Stomach (tissue), 9 donors: ENCODE results near the gene ITK. TPM values are rescaled to one million over a fixed set of nuclear protein-coding genes. Genes with fewer than 3 reads are reported as not detected.

ENCODE experiments used
- DNase-seq, 2 donors: peaks; one replicate each; pipeline versions ENCODE4 v3.0.0 to v3.0.0-alpha.2; 2013 to 2019
- H3K27ac ChIP-seq, 5 donors: fragments of 200-600 bp in 4 of 5; sonication (generic) in 4 of 5; one replicate each; pipeline ENCODE4 v1.5.1; 2013 to 2019; ENCODE audit warnings: mild to moderate bottlenecking in 1 of 5, moderate library complexity in 1 of 5
- H3K27me3 ChIP-seq, 3 donors: fragments of 200-600 bp; sonication (generic); one replicate each; pipeline ENCODE4 v1.5.1; 2017 to 2019; ENCODE audit warnings: mixed run types in 1 of 3
- H3K36me3 ChIP-seq, 4 donors: fragments of 200-600 bp; sonication (generic); 1 replicate in 3 of 4; 2 replicates in 1 of 4; pipeline ENCODE4 v1.5.1; 2016 to 2019
- H3K4me1 ChIP-seq, 4 donors: fragments of 200-600 bp; sonication (generic); one replicate each; pipeline ENCODE4 v1.5.1; 2016 to 2019
- H3K4me3 ChIP-seq, 4 donors: fragments of 200-600 bp; sonication (generic) in 3 of 4; one replicate each; pipeline ENCODE4 v1.5.1; 2016 to 2019; ENCODE audit warnings: mild to moderate bottlenecking in 1 of 4
- H3K9me3 ChIP-seq, 4 donors: fragments of 200-600 bp; sonication (generic); one replicate each; pipeline ENCODE4 v1.5.1; 2016 to 2019
- EP300 ChIP-seq: sonication (generic); formaldehyde crosslinking; IDR thresholded peaks from one replicate; pipeline ENCODE4 v1.6.1; 2017; ENCODE audit warnings: antibody characterized with exemption
- POLR2A ChIP-seq, 4 donors: fragments of 450-650 bp; IDR thresholded peaks; one replicate each; pipeline ENCODE4 v1.6.1; 2016; ENCODE audit warnings: antibody characterized with exemption in 4 of 4, control low read depth in 2 of 4, mild to moderate bottlenecking in 1 of 4, moderate library complexity in 1 of 4
- POLR2AphosphoS5 ChIP-seq, 3 donors: sonication (generic); formaldehyde crosslinking; IDR thresholded peaks; one replicate each; pipeline ENCODE4 v1.6.1; 2016; ENCODE audit warnings: antibody characterized with exemption in 3 of 3
- WGBS, 5 donors: extraction: QIAGEN DNeasy Blood & Tissue Kit in 3 of 5; methylation state at CpG; one replicate each; pipeline versions ENCODE4 v1.1.5 to v1.1.7; 2013 to 2018; 5-methylcytosine and 5-hydroxymethylcytosine counted together
- intact Hi-C: fragments of 100-400 bp; cut with DNase I; formaldehyde crosslinking; loops from one replicate; pipeline ENCODE4 v1.15.1; 2023; ENCODE audit warnings: low total_unique reads
- polyA plus RNA-seq, 3 donors: library from polyadenylated mRNA; stranded (reverse); fragments of 200-250 nt; gene quantifications; one replicate each; pipeline ENCODE4 v1.2.3, GENCODE V29; 2013
- total RNA-seq, 5 donors: library from RNA; depleted of rRNA; stranded (reverse); fragments of >200 nt; gene quantifications; one replicate each; pipeline versions ENCODE4 v1.1.0 to v1.2.3, GENCODE V29; 2014 to 2016
- TF ChIP-seq, protein P1 (sequence below), 7 experiments: fragments of 450-650 bp in 4 of 7; fragments of 200-600 bp in 3 of 7; sonication (generic) in 3 of 7; IDR thresholded peaks; one replicate each; pipeline ENCODE4 v1.5.1; 2016 to 2019; ENCODE audit warnings: antibody characterized with exemption in 7 of 7, control low read depth in 2 of 7, mild to moderate bottlenecking in 1 of 7
- donor health status: healthy with polysubstance abuse.
- donor health status: Bipolar disorder and iron deficiency.
- donor health status: healthy.

The ITK gene
- total and polyA plus RNA-seq, 8 donors: 0.58 to 9.9 (median 2.3) TPM; not detected in 1

GRCh38 chr5:157266286-157267007 is 85.8 kb downstream of the ITK start:
- 3 to 33% (median 5%) methylated on average over 5 to 62 of the region's 62 CpGs for WGBS, 5 donors
- Histone ChIP-seq H3K9me3 (no peaks in the 10 kb centered on the region), H3K36me3 (no peaks in the 10 kb centered on the region), H3K27ac (peak overlapping the region; percentile 73 to 87 (median 85)), H3K27me3 (peaks cover 0 to 8% (median 0%) of the 10 kb centered on the region in 3 donors), H3K4me3 (peak overlapping the region; percentile 81 to 97 (median 82)), H3K4me1 (peaks cover 9 to 44% (median 28%) of the 10 kb centered on the region in 4 donors)
- no peak for TF ChIP-seq EP300
- no peak for TF ChIP-seq POLR2AphosphoS5 (IDR thresholded peaks at IDR 0.05)
- TF ChIP-seq, protein P1, sequence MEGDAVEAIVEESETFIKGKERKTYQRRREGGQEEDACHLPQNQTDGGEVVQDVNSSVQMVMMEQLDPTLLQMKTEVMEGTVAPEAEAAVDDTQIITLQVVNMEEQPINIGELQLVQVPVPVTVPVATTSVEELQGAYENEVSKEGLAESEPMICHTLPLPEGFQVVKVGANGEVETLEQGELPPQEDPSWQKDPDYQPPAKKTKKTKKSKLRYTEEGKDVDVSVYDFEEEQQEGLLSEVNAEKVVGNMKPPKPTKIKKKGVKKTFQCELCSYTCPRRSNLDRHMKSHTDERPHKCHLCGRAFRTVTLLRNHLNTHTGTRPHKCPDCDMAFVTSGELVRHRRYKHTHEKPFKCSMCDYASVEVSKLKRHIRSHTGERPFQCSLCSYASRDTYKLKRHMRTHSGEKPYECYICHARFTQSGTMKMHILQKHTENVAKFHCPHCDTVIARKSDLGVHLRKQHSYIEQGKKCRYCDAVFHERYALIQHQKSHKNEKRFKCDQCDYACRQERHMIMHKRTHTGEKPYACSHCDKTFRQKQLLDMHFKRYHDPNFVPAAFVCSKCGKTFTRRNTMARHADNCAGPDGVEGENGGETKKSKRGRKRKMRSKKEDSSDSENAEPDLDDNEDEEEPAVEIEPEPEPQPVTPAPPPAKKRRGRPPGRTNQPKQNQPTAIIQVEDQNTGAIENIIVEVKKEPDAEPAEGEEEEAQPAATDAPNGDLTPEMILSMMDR (IDR thresholded peaks at IDR 0.05): no peak
- TF ChIP-seq POLR2A (IDR thresholded peaks at IDR 0.05): no peak
- DNase-seq: peak; percentile 50 to 73
- intact Hi-C loops: no loop called here

DNA sequence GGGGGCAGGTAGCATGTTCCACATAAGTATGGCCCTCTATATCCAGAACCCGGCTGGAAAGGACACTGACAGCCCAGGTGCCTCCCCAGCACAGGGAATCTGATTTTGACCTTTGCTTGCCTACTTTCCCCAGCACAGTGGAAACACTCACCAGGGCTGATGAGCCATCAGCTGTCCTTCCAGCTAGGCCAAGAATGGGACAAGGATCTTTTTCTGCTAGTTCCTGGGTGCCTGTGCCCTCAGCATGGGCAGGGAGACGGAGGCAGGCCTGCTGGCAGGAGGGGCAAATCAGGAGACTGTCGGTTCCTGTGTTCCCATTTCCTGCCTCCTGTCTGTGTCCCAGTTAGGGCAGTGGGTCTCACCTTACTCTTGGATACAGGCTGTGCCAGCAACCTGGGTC is 86.4 kb downstream of the ITK start:
- peak overlapping the region; percentile 73 to 87 (median 85) for H3K27ac ChIP-seq
- TF ChIP-seq, protein P1 (IDR thresholded peaks at IDR 0.05): no peak
- peak overlapping the region; percentile 81 to 97 (median 82) for H3K4me3 ChIP-seq
- H3K4me1 ChIP-seq: peaks cover 9 to 44% (median 28%) of the 10 kb centered on the region in 4 donors
- 62 to 80% (median 72%) methylated on average over 3 of the region's 3 CpGs for WGBS, 5 donors
- intact Hi-C loops: no loop called here
- H3K36me3 ChIP-seq: no peaks in the 10 kb centered on the region
- H3K27me3 ChIP-seq: peaks cover 0 to 8% (median 0%) of the 10 kb centered on the region in 3 donors
- no peak for DNase-seq
- no peaks in the 10 kb centered on the region for H3K9me3 ChIP-seq

DNA sequence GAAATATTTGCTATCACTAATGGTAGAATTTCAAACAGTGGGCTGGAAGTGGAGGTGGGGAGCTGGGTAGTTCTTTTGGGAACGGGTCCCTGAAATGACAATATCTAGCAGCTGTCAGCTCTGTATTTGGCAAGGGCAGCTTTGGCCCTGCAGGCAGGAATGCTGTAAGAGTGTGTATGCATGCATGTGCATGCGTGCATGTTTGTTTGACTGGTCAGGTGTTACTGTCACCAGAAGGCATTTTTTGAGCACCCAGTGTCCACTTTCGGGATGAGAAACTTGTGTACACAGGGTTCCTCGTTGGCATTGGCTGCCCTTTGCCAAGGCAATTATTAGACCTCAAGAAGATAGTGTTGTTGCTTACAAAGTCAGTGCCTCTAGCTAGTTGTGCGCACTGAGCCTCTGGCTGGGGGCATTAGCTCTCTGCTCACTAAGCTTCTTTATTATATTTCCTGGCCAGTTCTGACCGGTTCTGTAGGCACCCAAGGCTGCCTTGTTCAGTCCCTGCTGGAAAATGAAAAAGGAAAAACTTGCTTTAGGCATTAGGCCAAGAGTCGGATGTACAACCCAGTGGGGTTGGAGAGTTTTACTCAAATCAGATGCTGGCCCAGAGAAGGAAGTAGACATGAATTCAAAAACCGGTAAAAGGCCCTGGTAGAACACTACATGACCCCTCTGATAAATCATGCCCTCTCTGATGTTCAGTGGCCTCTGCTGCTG is 87.3 kb downstream of the ITK start:
- no peaks in the 10 kb centered on the region for H3K36me3 ChIP-seq
- 57 to 64% (median 57%) methylated on average over 8 of the region's 8 CpGs for WGBS, 5 donors
- H3K27ac ChIP-seq: peak overlapping the region in 4 of 5 donors; percentile 2 to 87 (median 83)
- peaks cover 9 to 44% (median 28%) of the 10 kb centered on the region in 4 donors for H3K4me1 ChIP-seq
- TF ChIP-seq POLR2A (IDR thresholded peaks at IDR 0.05) (no peak), EP300 (no peak), POLR2AphosphoS5 (IDR thresholded peaks at IDR 0.05) (no peak)
- TF ChIP-seq, protein P1 (IDR thresholded peaks at IDR 0.05): peak in 1 of 7 experiments; percentile 5
- intact Hi-C loops: no loop called here
- peak overlapping the region in 2 of 4 donors; percentile 81 to 97 for H3K4me3 ChIP-seq
- peaks cover 0 to 8% (median 0%) of the 10 kb centered on the region in 3 donors for H3K27me3 ChIP-seq
- no peaks in the 10 kb centered on the region for H3K9me3 ChIP-seq
- DNase-seq: peak in 1 of 2 donors; percentile 56

- TF ChIP-seq, protein P1 (IDR thresholded peaks at IDR 0.05): no peak
- TF ChIP-seq EP300: no peak
- TF ChIP-seq POLR2AphosphoS5 (IDR thresholded peaks at IDR 0.05): peak in 1 of 3 donors; percentile 64
- peaks cover 9 to 43% (median 28%) of the 10 kb centered on the region in 4 donors for H3K4me1 ChIP-seq
- intact Hi-C loops: no loop called here
- H3K27me3 ChIP-seq: peaks cover 0 to 8% (median 0%) of the 10 kb centered on the region in 3 donors
- H3K4me3 ChIP-seq: no peak overlapping the region
- H3K27ac ChIP-seq: peak overlapping the region in 3 of 5 donors; percentile 34 to 81 (median 36)
- WGBS, 5 donors: 54 to 74% (median 59%) methylated on average over 6 of the region's 6 CpGs
- H3K9me3 ChIP-seq: no peaks in the 10 kb centered on the region
- peak in 1 of 2 donors; percentile 51 for DNase-seq
- no peaks in the 10 kb centered on the region for H3K36me3 ChIP-seq
Measured at GRCh38 chr5:157269165-157269671, 88.6 kb downstream of the ITK start.
